Thyroid gland (tissue), 4 donors: ENCODE results near the gene TMEM97. TPM values are rescaled to one million over a fixed set of nuclear protein-coding genes. Genes with fewer than 3 reads are reported as not detected.

Experiments used
- DNase-seq, 2 donors: peaks; one replicate each; pipeline ENCODE4 v3.0.0-alpha.2; 2019
- H3K27ac ChIP-seq, 3 donors: fragments of 200-600 bp; sonication (generic); 1 replicate in 2 of 3; 2 replicates in 1 of 3; pipeline ENCODE4 v1.5.1; 2016 to 2019; ENCODE audit warnings: mild to moderate bottlenecking in 1 of 3, moderate library complexity in 1 of 3
- H3K27me3 ChIP-seq: fragments of 200-600 bp; sonication (generic); one replicate; pipeline ENCODE4 v1.5.1; 2019
- H3K36me3 ChIP-seq, 2 donors: fragments of 200-600 bp; sonication (generic); one replicate each; pipeline ENCODE4 v1.5.1; 2016 to 2019
- H3K4me1 ChIP-seq, 2 donors: fragments of 200-600 bp; sonication (generic); one replicate each; pipeline ENCODE4 v1.5.1; 2017 to 2019
- H3K4me3 ChIP-seq, 3 donors: fragments of 200-600 bp; sonication (generic); replicated peaks in 1 of 3; 1 replicate in 2 of 3; 2 replicates in 1 of 3; pipeline ENCODE4 v1.5.1; 2016; ENCODE audit warnings: mild to moderate bottlenecking in 1 of 3
- H3K9me3 ChIP-seq: fragments of 200-600 bp; sonication (generic); one replicate; pipeline ENCODE4 v1.5.1; 2017
- POLR2A ChIP-seq, 2 donors: fragments of 450-650 bp; IDR thresholded peaks; one replicate each; pipeline ENCODE4 v1.6.1; 2017; ENCODE audit warnings: antibody characterized with exemption in 2 of 2, mild to moderate bottlenecking in 2 of 2, moderate library complexity in 1 of 2
- WGBS, 2 donors: methylation state at CpG; one replicate each; pipeline ENCODE4 v1.1.5; 2017; 5-methylcytosine and 5-hydroxymethylcytosine counted together
- intact Hi-C: fragments of 100-400 bp; cut with DNase I; formaldehyde crosslinking; loops from one replicate; pipeline ENCODE4 v1.15.1; 2023
- total RNA-seq, 4 donors: library from RNA; depleted of rRNA; stranded (reverse); fragments of >200 nt; gene quantifications; one replicate each; pipeline ENCODE4 v1.2.3, GENCODE V29; 2016
- TF ChIP-seq, protein P1 (sequence below), 6 experiments: fragments of 200-600 bp in 3 of 6; fragments of 450-650 bp in 3 of 6; sonication (generic) in 3 of 6; IDR thresholded peaks; one replicate each; pipeline ENCODE4 v1.5.1; 2016 to 2019; ENCODE audit warnings: antibody characterized with exemption in 6 of 6, mild to moderate bottlenecking in 2 of 6, inconsistent platforms in 1 of 6, moderate library complexity in 1 of 6

The TMEM97 gene
- total RNA-seq, 4 donors from 2014 or later, result 3.1 to 5.2 (median 4.5) TPM

DNA sequence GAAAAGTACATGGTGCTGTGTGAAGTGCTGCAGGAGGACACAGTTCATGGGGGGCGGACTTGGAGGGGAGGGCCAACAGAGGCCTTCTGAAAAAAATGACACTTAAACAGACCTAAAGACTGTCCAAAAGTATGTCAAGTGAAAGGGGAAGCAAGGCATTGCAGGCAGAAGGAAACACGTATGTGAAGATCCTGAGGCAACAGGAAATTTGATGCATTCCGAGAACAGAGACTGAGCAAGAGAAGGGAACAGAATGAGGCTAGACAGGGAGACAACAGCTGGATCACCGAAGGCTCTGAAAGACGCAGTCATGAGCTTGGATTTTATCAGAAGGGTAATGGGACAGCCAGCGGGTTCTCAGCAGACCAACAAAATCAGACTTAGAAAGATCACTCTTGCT lies 15.2 kb downstream of the TMEM97 start:
- intact Hi-C loops, result loop anchor here (10.0 kb wide), 1 partner anchor 621 kb away; the partner anchor contains the start of gene PHF12
- peaks cover 11 to 35% of the 10 kb centered on the region in 2 donors for H3K4me1 ChIP-seq
- H3K36me3 ChIP-seq, result peaks cover 9 to 23% of the 10 kb centered on the region in 2 donors
- peak overlapping the region in 1 of 3 donors; percentile 91 for H3K4me3 ChIP-seq
- TF ChIP-seq, protein P1, sequence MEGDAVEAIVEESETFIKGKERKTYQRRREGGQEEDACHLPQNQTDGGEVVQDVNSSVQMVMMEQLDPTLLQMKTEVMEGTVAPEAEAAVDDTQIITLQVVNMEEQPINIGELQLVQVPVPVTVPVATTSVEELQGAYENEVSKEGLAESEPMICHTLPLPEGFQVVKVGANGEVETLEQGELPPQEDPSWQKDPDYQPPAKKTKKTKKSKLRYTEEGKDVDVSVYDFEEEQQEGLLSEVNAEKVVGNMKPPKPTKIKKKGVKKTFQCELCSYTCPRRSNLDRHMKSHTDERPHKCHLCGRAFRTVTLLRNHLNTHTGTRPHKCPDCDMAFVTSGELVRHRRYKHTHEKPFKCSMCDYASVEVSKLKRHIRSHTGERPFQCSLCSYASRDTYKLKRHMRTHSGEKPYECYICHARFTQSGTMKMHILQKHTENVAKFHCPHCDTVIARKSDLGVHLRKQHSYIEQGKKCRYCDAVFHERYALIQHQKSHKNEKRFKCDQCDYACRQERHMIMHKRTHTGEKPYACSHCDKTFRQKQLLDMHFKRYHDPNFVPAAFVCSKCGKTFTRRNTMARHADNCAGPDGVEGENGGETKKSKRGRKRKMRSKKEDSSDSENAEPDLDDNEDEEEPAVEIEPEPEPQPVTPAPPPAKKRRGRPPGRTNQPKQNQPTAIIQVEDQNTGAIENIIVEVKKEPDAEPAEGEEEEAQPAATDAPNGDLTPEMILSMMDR (IDR thresholded peaks at IDR 0.05), result no peak
- TF ChIP-seq POLR2A (IDR thresholded peaks at IDR 0.05), result no peak
- 66 to 67% methylated on average over 6 of the region's 6 CpGs for WGBS, 2 donors
- no peaks in the 10 kb centered on the region for H3K9me3 ChIP-seq
- H3K27me3 ChIP-seq, result no peaks in the 10 kb centered on the region
- no peak for DNase-seq
- no peak overlapping the region for H3K27ac ChIP-seq

DNA sequence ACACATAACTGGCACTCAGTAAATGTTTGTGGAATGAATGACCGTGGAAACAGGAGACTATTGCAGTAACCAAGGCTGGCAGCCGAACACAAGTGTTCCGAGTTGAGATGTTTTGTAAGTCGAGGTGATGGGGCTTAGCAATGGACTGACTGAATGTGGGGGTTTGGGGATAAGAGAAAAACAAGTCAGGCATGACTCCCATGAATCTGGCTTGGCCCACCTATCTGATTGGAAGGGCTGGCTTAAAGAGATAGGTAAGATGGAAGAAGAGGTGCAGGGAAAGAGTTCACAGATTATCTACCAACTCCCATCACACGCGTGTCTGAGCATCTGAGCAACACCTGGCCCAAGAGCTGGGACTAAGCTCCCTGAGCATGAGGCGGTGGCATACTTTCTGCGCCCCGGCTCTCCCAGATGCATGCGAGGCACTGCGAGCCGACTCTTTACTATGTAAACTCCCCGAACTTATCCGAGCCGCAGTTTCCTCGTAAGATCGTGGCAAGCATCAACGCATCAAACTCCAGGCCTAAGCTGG lies 15.7 kb downstream of the TMEM97 start:
- Histone ChIP-seq H3K36me3 (peaks cover 9 to 20% of the 10 kb centered on the region in 2 donors), H3K27me3 (no peaks in the 10 kb centered on the region), H3K4me3 (peak overlapping the region; percentile 75 to 91 (median 84)), H3K27ac (peak overlapping the region; percentile 70 to 95 (median 83)), H3K4me1 (peaks cover 11 to 35% of the 10 kb centered on the region in 2 donors), H3K9me3 (no peaks in the 10 kb centered on the region)
- intact Hi-C loops, result loop anchor here (10.0 kb wide), 1 partner anchor 620 kb away; the partner anchor contains the start of gene PHF12
- DNase-seq, result no peak
- TF ChIP-seq POLR2A (IDR thresholded peaks at IDR 0.05), result no peak
- TF ChIP-seq, protein P1 (IDR thresholded peaks at IDR 0.05), result peak in 1 of 6 experiments; percentile 1
- 7 to 9% methylated on average over 18 of the region's 18 CpGs for WGBS, 2 donors

DNA sequence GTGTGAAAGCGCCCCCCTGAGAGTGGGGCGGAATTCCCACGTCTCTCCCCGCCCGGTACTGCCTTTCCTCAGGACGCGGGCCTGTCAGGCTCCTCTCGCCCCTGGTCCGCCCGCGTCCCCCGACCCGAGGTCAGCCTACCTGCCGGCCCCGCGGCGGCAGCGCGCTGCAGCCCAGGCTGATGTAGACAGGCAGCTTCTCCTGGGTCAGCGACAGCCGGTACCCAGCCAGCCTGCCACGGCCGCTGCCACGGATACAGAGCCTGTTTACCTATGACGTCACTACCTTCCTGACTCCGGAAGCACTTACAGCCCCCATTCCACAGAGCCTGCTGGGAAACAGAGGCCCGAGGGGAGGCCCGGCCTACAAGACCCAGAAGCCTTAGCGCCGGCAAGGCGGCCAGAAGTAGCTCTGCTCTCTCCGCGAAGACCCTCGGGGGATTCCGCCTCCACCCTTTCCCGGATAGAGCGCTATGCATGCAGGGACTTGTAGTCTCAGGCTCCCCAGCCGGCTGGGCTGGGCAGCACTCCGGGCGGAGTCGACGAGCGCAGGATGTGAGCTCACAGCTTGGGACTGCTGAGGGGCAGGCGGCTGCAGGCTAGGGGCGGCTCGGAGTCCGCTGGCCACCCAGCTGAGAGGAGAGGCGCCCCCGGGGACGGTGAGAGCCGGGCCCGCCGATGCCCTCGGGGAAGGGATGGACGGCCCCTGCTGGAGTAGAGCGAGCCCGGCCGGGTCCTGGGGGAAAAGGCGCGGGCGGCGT lies 16.4 kb downstream of the TMEM97 start, which contains the start of the genes IFT20 and TNFAIP1:
TSS of gene IFT20 (minus strand) at position 272 of the 758 bp plus-strand sequence. CDS start 3,487 bp downstream, outside the sequence.
TSS of gene TNFAIP1 (plus strand) at position 561 of the 758 bp plus-strand sequence. CDS start 3,761 bp downstream, outside the sequence.
- no peaks in the 10 kb centered on the region for H3K9me3 ChIP-seq
- WGBS, 2 donors, result 0% methylated on average over 11 to 26 of the region's 62 CpGs
- H3K4me1 ChIP-seq, result peaks cover 11 to 35% of the 10 kb centered on the region in 2 donors

DNA sequence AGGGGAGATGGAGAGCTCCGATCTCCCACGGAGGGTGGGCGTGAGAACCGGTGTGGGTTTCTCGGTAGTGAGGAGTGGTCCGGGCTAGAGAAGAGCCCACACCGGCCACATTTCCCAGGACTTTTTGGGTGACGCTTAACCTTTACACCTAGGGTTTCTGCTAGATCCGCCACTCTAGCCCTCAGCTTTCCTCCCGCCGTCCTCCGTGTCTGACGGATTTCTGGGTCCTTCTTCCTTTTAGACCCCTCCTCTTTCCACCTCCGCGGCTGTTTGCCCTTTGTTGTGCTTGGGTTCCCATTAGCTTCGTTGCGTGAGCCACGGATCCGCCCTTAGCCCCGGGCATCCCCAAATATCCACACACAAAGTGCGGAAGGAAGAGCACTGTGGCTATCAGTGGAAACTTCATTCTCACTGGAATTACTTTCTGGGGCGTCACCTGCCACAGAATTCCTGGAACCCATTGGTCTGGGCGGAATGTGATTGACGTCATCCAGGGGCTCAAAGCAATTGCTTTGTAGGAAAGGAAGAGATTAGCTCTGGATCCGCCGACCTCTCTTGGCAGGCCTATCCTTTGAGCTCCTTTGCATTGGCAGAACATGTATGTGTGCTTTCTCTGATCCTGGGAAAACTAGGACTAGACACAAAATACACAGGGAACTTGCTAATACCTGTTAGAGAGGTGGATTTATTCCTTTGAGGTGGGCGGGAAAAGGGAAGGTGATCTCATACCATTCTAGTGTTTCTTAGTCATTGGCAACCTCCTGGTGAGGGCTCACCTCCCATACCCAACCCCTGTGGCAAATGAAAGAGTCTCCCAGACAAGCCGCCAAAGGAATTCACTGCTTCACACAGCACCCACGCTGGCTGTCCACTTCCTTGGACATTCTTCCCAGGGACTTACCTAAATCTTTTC lies 17.2 kb downstream of the TMEM97 start:
- 5 to 7% methylated on average over 28 to 29 of the region's 29 CpGs for WGBS, 2 donors
- peaks cover 11 to 35% of the 10 kb centered on the region in 2 donors for H3K4me1 ChIP-seq

More for the DNA sequence above, 16.4 kb downstream of the TMEM97 start, which contains the start of the genes IFT20 and TNFAIP1:
- TF ChIP-seq, protein P1 (IDR thresholded peaks at IDR 0.05), result peak in 1 of 6 experiments; percentile 27
- TF ChIP-seq POLR2A (IDR thresholded peaks at IDR 0.05), result peak; percentile 48 to 91
- DNase-seq, result peak; percentile 99
- Histone ChIP-seq H3K27me3 (no peaks in the 10 kb centered on the region), H3K27ac (peak within 1 kb of the TSS; percentile 83 to 95 (median 91)), H3K36me3 (peaks cover 9 to 23% of the 10 kb centered on the region in 2 donors), H3K4me3 (peak within 1 kb of the TSS; percentile 80 to 91 (median 91))
- intact Hi-C loops, result loop anchor here (10.0 kb wide), 1 partner anchor 619 kb away; the partner anchor contains the start of gene PHF12

More for the DNA sequence above, 17.2 kb downstream of the TMEM97 start:
- TF ChIP-seq, protein P1 (IDR thresholded peaks at IDR 0.05), result no peak
- TF ChIP-seq POLR2A (IDR thresholded peaks at IDR 0.05), result peak; percentile 14 to 40
- Histone ChIP-seq H3K27me3 (no peaks in the 10 kb centered on the region), H3K4me3 (peak overlapping the region; percentile 80 to 91 (median 91)), H3K9me3 (no peaks in the 10 kb centered on the region), H3K36me3 (peaks cover 10 to 21% of the 10 kb centered on the region in 2 donors), H3K27ac (peak overlapping the region; percentile 83 to 95 (median 91))
- DNase-seq, result peak; percentile 66 to 70
- intact Hi-C loops, result loop anchor here (10.0 kb wide), 1 partner anchor 619 kb away; the partner anchor contains the start of gene PHF12
